Measurements from ENCODE around the gene DPP6.
"Not testable (repeated sequence)": the region's sequence is repeated elsewhere in the genome, so short reads cannot be mapped to it uniquely, and the experiment has no call there.

The DPP6 gene

GRCh38 chr7:154151306-154151705 is 99.1 kb downstream of the DPP6 start:
- not testable (repeated sequence) for DNase-seq

- DNase-seq = not testable (repeated sequence)
Observed at GRCh38 chr7:154155928-154156327, 103.7 kb downstream of the DPP6 start.

GRCh38 chr7:154162921-154163320 is 110.7 kb downstream of the DPP6 start:
- not testable (repeated sequence) for DNase-seq

- not testable (repeated sequence) for DNase-seq
Observed at GRCh38 chr7:154163642-154164041, 111.4 kb downstream of the DPP6 start.

- no peak for DNase-seq
Observed at GRCh38 chr7:154167051-154167450, 114.9 kb downstream of the DPP6 start.

GRCh38 chr7:154167807-154168206 is 115.6 kb downstream of the DPP6 start:
- no peak for DNase-seq

- DNase-seq = no peak
Observed at GRCh38 chr7:154171422-154171821, 119.2 kb downstream of the DPP6 start.

GRCh38 chr7:154172236-154172635 is 120.0 kb downstream of the DPP6 start:
- no peak for DNase-seq

GRCh38 chr7:154177584-154177983 is 125.4 kb downstream of the DPP6 start:
- DNase-seq = no peak

GRCh38 chr7:154178895-154179294 is 126.7 kb downstream of the DPP6 start:
- no peak for DNase-seq

GRCh38 chr7:154183482-154183881 is 131.3 kb downstream of the DPP6 start:
- no peak for DNase-seq

GRCh38 chr7:154183946-154184345 is 131.7 kb downstream of the DPP6 start:
- DNase-seq = no peak

GRCh38 chr7:154186811-154187210 is 134.6 kb downstream of the DPP6 start:
- DNase-seq = no peak

GRCh38 chr7:154188330-154188729 is 136.1 kb downstream of the DPP6 start:
- no peak for DNase-seq

GRCh38 chr7:154195266-154195665 is 143.1 kb downstream of the DPP6 start:
- DNase-seq = no peak

- no peak for DNase-seq
Observed at GRCh38 chr7:154198481-154198880, 146.3 kb downstream of the DPP6 start.

GRCh38 chr7:154200241-154200640 is 148.0 kb downstream of the DPP6 start:
- no peak for DNase-seq

- no peak for DNase-seq
Observed at GRCh38 chr7:154202002-154202401, 149.8 kb downstream of the DPP6 start.

- DNase-seq = no peak
Observed at GRCh38 chr7:154204046-154204445, 151.8 kb downstream of the DPP6 start.

- DNase-seq = no peak
Observed at GRCh38 chr7:154212861-154213260, 160.7 kb downstream of the DPP6 start.

- DNase-seq = no peak
Observed at GRCh38 chr7:154217688-154218340, 165.6 kb downstream of the DPP6 start.

- no peak for DNase-seq
Observed at GRCh38 chr7:154231732-154232131, 179.5 kb downstream of the DPP6 start.

GRCh38 chr7:154232700-154233099 is 180.5 kb downstream of the DPP6 start:
- DNase-seq = no peak

GRCh38 chr7:154241988-154242387 is 189.8 kb downstream of the DPP6 start:
- no peak for DNase-seq

- DNase-seq = no peak
Observed at GRCh38 chr7:154242709-154243108, 190.5 kb downstream of the DPP6 start.
